ENCODE measurements around the gene BTG4.

Gene BTG4

GRCh38 chr11:111521135-111521534 is 8.9 kb upstream of the BTG4 start:
- TF ChIP-seq REST (IDR thresholded peaks at IDR 0.05; ENCODE audit: low read depth) (no peak), YY1 (IDR thresholded peaks at IDR 0.05; ENCODE audit: low read depth) (no peak), TEAD4 (IDR thresholded peaks at IDR 0.05) (no peak), EGR1 (IDR thresholded peaks at IDR 0.05) (no peak), CREB1 (IDR thresholded peaks at IDR 0.05; ENCODE audit: low read depth) (no peak), FOXM1 (IDR thresholded peaks at IDR 0.05; ENCODE audit: borderline replicate concordance, low read depth) (no peak), TAF1 (IDR thresholded peaks at IDR 0.05; ENCODE audit: low read depth) (no peak), CEBPB (IDR thresholded peaks at IDR 0.05) (no peak), MAX (IDR thresholded peaks at IDR 0.05) (no peak), ZBTB7A (IDR thresholded peaks at IDR 0.05; ENCODE audit: low read depth) (no peak), RAD21 (IDR thresholded peaks at IDR 0.05; ENCODE audit: low read depth) (no peak), NFIC (IDR thresholded peaks at IDR 0.05) (no peak), USF1 (IDR thresholded peaks at IDR 0.05) (no peak), EP300 (IDR thresholded peaks at IDR 0.05; ENCODE audit: borderline replicate concordance) (no peak)

- TF ChIP-seq RAD21 (IDR thresholded peaks at IDR 0.05; ENCODE audit: low read depth) (no peak), ZBTB7A (IDR thresholded peaks at IDR 0.05; ENCODE audit: low read depth) (no peak), MAX (IDR thresholded peaks at IDR 0.05) (no peak), NFIC (IDR thresholded peaks at IDR 0.05) (no peak), CREB1 (IDR thresholded peaks at IDR 0.05; ENCODE audit: low read depth) (no peak), YY1 (IDR thresholded peaks at IDR 0.05; ENCODE audit: low read depth) (no peak), TAF1 (IDR thresholded peaks at IDR 0.05; ENCODE audit: low read depth) (no peak), USF1 (IDR thresholded peaks at IDR 0.05) (no peak), REST (IDR thresholded peaks at IDR 0.05; ENCODE audit: low read depth) (no peak), FOXM1 (IDR thresholded peaks at IDR 0.05; ENCODE audit: borderline replicate concordance, low read depth) (no peak), TCF12 (IDR thresholded peaks at IDR 0.05; ENCODE audit: low read depth) (no peak), CEBPB (IDR thresholded peaks at IDR 0.05) (no peak), TEAD4 (IDR thresholded peaks at IDR 0.05) (no peak), EP300 (IDR thresholded peaks at IDR 0.05; ENCODE audit: borderline replicate concordance) (no peak), EGR1 (IDR thresholded peaks at IDR 0.05) (no peak)
These were observed 8.4 kb upstream of the BTG4 start for GRCh38 chr11:111520560-111520959.

GRCh38 chr11:111518668-111519067 is 6.5 kb upstream of the BTG4 start:
- TF ChIP-seq FOXM1 (IDR thresholded peaks at IDR 0.05; ENCODE audit: borderline replicate concordance, low read depth) = no peak
- no peak for TF ChIP-seq MAX (IDR thresholded peaks at IDR 0.05)
- TF ChIP-seq CEBPB (IDR thresholded peaks at IDR 0.05) = no peak
- TF ChIP-seq TCF12 (IDR thresholded peaks at IDR 0.05; ENCODE audit: low read depth) = no peak
- no peak for TF ChIP-seq ZBTB7A (IDR thresholded peaks at IDR 0.05; ENCODE audit: low read depth)
- no peak for TF ChIP-seq REST (IDR thresholded peaks at IDR 0.05; ENCODE audit: low read depth)
- no peak for TF ChIP-seq EP300 (IDR thresholded peaks at IDR 0.05; ENCODE audit: borderline replicate concordance)
- TF ChIP-seq EGR1 (IDR thresholded peaks at IDR 0.05) = no peak
- TF ChIP-seq YY1 (IDR thresholded peaks at IDR 0.05; ENCODE audit: low read depth) = no peak
- TF ChIP-seq CREB1 (IDR thresholded peaks at IDR 0.05; ENCODE audit: low read depth) = no peak
- no peak for TF ChIP-seq RAD21 (IDR thresholded peaks at IDR 0.05; ENCODE audit: low read depth)
- no peak for TF ChIP-seq NFIC (IDR thresholded peaks at IDR 0.05)
- no peak for TF ChIP-seq TEAD4 (IDR thresholded peaks at IDR 0.05)
- TF ChIP-seq USF1 (IDR thresholded peaks at IDR 0.05) = no peak
- TF ChIP-seq TAF1 (IDR thresholded peaks at IDR 0.05; ENCODE audit: low read depth) = no peak
